Stomach (tissue), 9 donors: Measurements from ENCODE around the gene IGSF21. TPM values are rescaled to one million over a fixed set of nuclear protein-coding genes. Genes with fewer than 3 reads are reported as not detected.
A peak's percentile ranks its signal among the peaks of the same experiment; 100 is the strongest.

ENCODE experiments used
- DNase-seq, 2 donors: peaks; one replicate each; pipeline versions ENCODE4 v3.0.0 to v3.0.0-alpha.2; 2013 to 2019
- H3K27ac ChIP-seq, 5 donors: fragments of 200-600 bp in 4 of 5; sonication (generic) in 4 of 5; one replicate each; pipeline ENCODE4 v1.5.1; 2013 to 2019; ENCODE audit warnings: mild to moderate bottlenecking in 1 of 5, moderate library complexity in 1 of 5
- H3K27me3 ChIP-seq, 3 donors: fragments of 200-600 bp; sonication (generic); one replicate each; pipeline ENCODE4 v1.5.1; 2017 to 2019; ENCODE audit warnings: mixed run types in 1 of 3
- H3K36me3 ChIP-seq, 4 donors: fragments of 200-600 bp; sonication (generic); 1 replicate in 3 of 4; 2 replicates in 1 of 4; pipeline ENCODE4 v1.5.1; 2016 to 2019
- H3K4me1 ChIP-seq, 4 donors: fragments of 200-600 bp; sonication (generic); one replicate each; pipeline ENCODE4 v1.5.1; 2016 to 2019
- H3K4me3 ChIP-seq, 4 donors: fragments of 200-600 bp; sonication (generic) in 3 of 4; one replicate each; pipeline ENCODE4 v1.5.1; 2016 to 2019; ENCODE audit warnings: mild to moderate bottlenecking in 1 of 4
- H3K9me3 ChIP-seq, 4 donors: fragments of 200-600 bp; sonication (generic); one replicate each; pipeline ENCODE4 v1.5.1; 2016 to 2019
- EP300 ChIP-seq: sonication (generic); formaldehyde crosslinking; IDR thresholded peaks from one replicate; pipeline ENCODE4 v1.6.1; 2017; ENCODE audit warnings: antibody characterized with exemption
- POLR2A ChIP-seq, 4 donors: fragments of 450-650 bp; IDR thresholded peaks; one replicate each; pipeline ENCODE4 v1.6.1; 2016; ENCODE audit warnings: antibody characterized with exemption in 4 of 4, control low read depth in 2 of 4, mild to moderate bottlenecking in 1 of 4, moderate library complexity in 1 of 4
- POLR2AphosphoS5 ChIP-seq, 3 donors: sonication (generic); formaldehyde crosslinking; IDR thresholded peaks; one replicate each; pipeline ENCODE4 v1.6.1; 2016; ENCODE audit warnings: antibody characterized with exemption in 3 of 3
- WGBS, 5 donors: extraction: QIAGEN DNeasy Blood & Tissue Kit in 3 of 5; methylation state at CpG; one replicate each; pipeline versions ENCODE4 v1.1.5 to v1.1.7; 2013 to 2018; 5-methylcytosine and 5-hydroxymethylcytosine counted together
- intact Hi-C: fragments of 100-400 bp; cut with DNase I; formaldehyde crosslinking; loops from one replicate; pipeline ENCODE4 v1.15.1; 2023; ENCODE audit warnings: low total_unique reads
- polyA plus RNA-seq, 3 donors: library from polyadenylated mRNA; stranded (reverse); fragments of 200-250 nt; gene quantifications; one replicate each; pipeline ENCODE4 v1.2.3, GENCODE V29; 2013
- total RNA-seq, 5 donors: library from RNA; depleted of rRNA; stranded (reverse); fragments of >200 nt; gene quantifications; one replicate each; pipeline versions ENCODE4 v1.1.0 to v1.2.3, GENCODE V29; 2014 to 2016
- TF ChIP-seq, protein P1 (sequence below), 7 experiments: fragments of 450-650 bp in 4 of 7; fragments of 200-600 bp in 3 of 7; sonication (generic) in 3 of 7; IDR thresholded peaks; one replicate each; pipeline ENCODE4 v1.5.1; 2016 to 2019; ENCODE audit warnings: antibody characterized with exemption in 7 of 7, control low read depth in 2 of 7, mild to moderate bottlenecking in 1 of 7
- donor health status: healthy with polysubstance abuse.
- donor health status: Bipolar disorder and iron deficiency.
- donor health status: healthy.

The IGSF21 gene
- total and polyA plus RNA-seq, 8 donors, result 0.25 to 2.0 (median 1.1) TPM; not detected in 3

DNA sequence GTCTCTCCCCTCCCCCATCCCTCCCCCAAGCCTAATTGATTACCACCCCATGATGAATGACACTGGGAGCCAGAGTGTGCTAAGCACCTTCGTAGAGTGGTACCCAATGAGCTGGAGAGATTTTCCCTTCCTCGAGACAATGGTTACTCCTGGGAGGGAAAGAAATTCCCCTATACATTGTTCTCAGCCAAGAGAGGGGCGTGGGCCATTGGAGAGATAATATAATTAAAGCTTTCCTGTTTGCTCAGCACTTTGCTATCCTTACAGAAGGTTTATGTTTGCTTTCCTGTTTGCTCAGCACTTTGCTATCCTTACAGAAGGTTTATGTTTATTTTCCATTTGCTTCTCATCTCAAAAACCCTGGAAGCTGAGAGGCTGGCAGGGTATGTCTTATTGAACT lies 247.0 kb downstream of the IGSF21 start:
- intact Hi-C loops, result no loop called here
- DNase-seq, result peak in 1 of 2 donors; percentile 30
- no peaks in the 10 kb centered on the region for H3K9me3 ChIP-seq
- 3 to 11% (median 7%) methylated on average over 3 of the region's 3 CpGs for WGBS, 5 donors
- no peaks in the 10 kb centered on the region for H3K36me3 ChIP-seq
- no peak overlapping the region for H3K27ac ChIP-seq
- H3K4me1 ChIP-seq, result no peaks in the 10 kb centered on the region
- TF ChIP-seq, protein P1, sequence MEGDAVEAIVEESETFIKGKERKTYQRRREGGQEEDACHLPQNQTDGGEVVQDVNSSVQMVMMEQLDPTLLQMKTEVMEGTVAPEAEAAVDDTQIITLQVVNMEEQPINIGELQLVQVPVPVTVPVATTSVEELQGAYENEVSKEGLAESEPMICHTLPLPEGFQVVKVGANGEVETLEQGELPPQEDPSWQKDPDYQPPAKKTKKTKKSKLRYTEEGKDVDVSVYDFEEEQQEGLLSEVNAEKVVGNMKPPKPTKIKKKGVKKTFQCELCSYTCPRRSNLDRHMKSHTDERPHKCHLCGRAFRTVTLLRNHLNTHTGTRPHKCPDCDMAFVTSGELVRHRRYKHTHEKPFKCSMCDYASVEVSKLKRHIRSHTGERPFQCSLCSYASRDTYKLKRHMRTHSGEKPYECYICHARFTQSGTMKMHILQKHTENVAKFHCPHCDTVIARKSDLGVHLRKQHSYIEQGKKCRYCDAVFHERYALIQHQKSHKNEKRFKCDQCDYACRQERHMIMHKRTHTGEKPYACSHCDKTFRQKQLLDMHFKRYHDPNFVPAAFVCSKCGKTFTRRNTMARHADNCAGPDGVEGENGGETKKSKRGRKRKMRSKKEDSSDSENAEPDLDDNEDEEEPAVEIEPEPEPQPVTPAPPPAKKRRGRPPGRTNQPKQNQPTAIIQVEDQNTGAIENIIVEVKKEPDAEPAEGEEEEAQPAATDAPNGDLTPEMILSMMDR (IDR thresholded peaks at IDR 0.05), result no peak
- TF ChIP-seq EP300 (no peak), POLR2A (IDR thresholded peaks at IDR 0.05) (no peak), POLR2AphosphoS5 (IDR thresholded peaks at IDR 0.05) (no peak)
- no peak overlapping the region for H3K4me3 ChIP-seq
- H3K27me3 ChIP-seq, result peaks cover 0 to 78% (median 10%) of the 10 kb centered on the region in 3 donors

DNA sequence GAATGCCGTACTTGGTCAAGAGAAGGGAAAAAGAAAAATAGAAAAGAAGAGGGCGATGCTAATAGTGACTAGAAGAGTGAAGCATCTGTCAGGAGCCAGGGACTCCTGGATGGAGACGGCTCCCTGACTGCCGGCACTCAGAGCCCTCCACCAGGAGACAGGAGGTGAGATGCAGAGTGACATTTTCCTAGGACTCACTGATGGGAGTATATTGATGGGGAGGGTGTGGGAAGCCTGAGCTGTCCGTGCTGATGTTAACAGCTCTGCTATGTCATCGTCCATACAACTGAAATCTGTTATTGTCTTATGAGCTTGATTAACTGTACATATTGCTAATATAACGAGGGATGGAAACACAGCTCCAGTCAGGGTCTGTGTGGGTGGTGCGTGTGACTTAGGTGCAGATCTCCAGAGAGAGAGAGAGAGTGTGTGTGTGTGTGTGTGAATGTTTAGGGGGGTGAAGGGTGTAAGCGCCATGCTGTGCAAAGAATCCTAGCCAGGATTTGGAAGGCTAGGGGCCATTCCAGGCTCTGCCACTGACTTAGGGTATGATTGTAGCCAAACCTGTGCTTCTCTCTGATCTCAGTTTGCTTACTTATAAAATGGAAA lies 250.1 kb downstream of the IGSF21 start:
- no peak for DNase-seq

DNA sequence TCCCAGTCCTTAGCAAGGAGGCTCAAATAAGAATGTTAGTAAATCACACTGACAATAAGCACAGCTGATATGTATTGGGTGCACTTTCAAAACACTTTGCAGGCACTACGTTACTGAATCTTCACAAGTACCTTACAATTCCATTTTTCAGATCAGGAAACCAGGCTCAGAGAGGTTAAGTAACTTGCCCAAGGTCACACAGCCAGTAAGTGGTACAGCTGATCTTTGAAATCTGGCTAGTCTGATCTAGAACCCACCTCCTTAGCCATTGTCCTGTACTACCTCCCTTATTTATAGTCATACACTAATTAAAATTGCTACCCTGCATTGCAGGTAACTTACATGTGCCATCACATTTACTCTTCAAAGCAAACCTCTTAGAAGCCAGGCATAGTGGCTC lies 251.0 kb downstream of the IGSF21 start:
- TF ChIP-seq POLR2AphosphoS5 (IDR thresholded peaks at IDR 0.05) (no peak), EP300 (no peak), POLR2A (IDR thresholded peaks at IDR 0.05) (no peak)
- TF ChIP-seq, protein P1 (IDR thresholded peaks at IDR 0.05), result no peak
- Histone ChIP-seq H3K4me1 (no peaks in the 10 kb centered on the region), H3K27ac (no peak overlapping the region), H3K4me3 (no peak overlapping the region), H3K36me3 (no peaks in the 10 kb centered on the region), H3K9me3 (no peaks in the 10 kb centered on the region), H3K27me3 (peaks cover 3 to 80% (median 7%) of the 10 kb centered on the region in 3 donors)
- WGBS, 5 donors, result 16 to 76% (median 31%) methylated on average over 1 of the region's 1 CpG
- intact Hi-C loops, result no loop called here
- DNase-seq, result no peak

More for the DNA sequence above, 250.1 kb downstream of the IGSF21 start:
- H3K4me3 ChIP-seq, result no peak overlapping the region
- TF ChIP-seq POLR2AphosphoS5 (IDR thresholded peaks at IDR 0.05), result no peak
- TF ChIP-seq EP300, result no peak
- TF ChIP-seq, protein P1 (IDR thresholded peaks at IDR 0.05), result no peak
- TF ChIP-seq POLR2A (IDR thresholded peaks at IDR 0.05), result no peak
- 51 to 65% (median 64%) methylated on average over 9 of the region's 9 CpGs for WGBS, 5 donors
- H3K4me1 ChIP-seq, result no peaks in the 10 kb centered on the region
- H3K36me3 ChIP-seq, result no peaks in the 10 kb centered on the region
- H3K27me3 ChIP-seq, result peaks cover 3 to 80% (median 10%) of the 10 kb centered on the region in 3 donors
- intact Hi-C loops, result no loop called here
- H3K27ac ChIP-seq, result no peak overlapping the region
- H3K9me3 ChIP-seq, result no peaks in the 10 kb centered on the region

DNA sequence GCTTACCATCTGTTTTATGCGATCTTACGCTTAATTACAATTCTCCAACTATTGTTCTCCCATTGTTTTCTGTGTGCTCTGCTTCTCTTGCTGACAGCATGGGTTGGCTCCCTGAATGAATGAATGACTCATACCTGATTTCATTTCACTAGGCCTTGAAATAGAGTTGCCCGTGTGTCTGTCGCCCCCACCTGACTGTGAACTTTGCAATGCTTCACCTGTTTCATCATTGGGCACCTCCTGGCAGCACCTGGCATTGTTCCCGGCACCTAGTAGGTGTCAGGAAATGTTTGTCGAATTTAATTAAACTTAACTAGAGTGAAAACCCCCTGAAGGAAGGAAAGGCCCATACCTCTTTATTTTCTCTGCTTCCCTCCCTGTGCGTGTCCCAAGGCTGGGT lies 252.7 kb downstream of the IGSF21 start:
- no peak for DNase-seq
- peaks cover 3 to 69% (median 4%) of the 10 kb centered on the region in 3 donors for H3K27me3 ChIP-seq
- TF ChIP-seq POLR2A (IDR thresholded peaks at IDR 0.05) (no peak), POLR2AphosphoS5 (IDR thresholded peaks at IDR 0.05) (no peak), EP300 (no peak)
- TF ChIP-seq, protein P1 (IDR thresholded peaks at IDR 0.05), result no peak
- no peaks in the 10 kb centered on the region for H3K36me3 ChIP-seq
- H3K9me3 ChIP-seq, result no peaks in the 10 kb centered on the region
- H3K4me1 ChIP-seq, result no peaks in the 10 kb centered on the region
- H3K27ac ChIP-seq, result no peak overlapping the region
- intact Hi-C loops, result no loop called here
- 74 to 84% (median 83%) methylated on average over 7 of the region's 7 CpGs for WGBS, 5 donors
- H3K4me3 ChIP-seq, result no peak overlapping the region
